Mucosa of descending colon (tissue), 3 donors: ENCODE measurements around the gene NAGS. TPM values are rescaled to one million over a fixed set of nuclear protein-coding genes. Genes with fewer than 3 reads are reported as not detected.
A peak's percentile ranks its signal among the peaks of the same experiment; 100 is the strongest.
"Not testable (repeated sequence)": the region's sequence is repeated elsewhere in the genome, so short reads cannot be mapped to it uniquely, and the experiment has no call there.

Experiments used
- ATAC-seq: fragments of 200-7000 bp; cut with Tn5 transposase; one replicate; pipeline ENCODE4 v1.9.1; 2020; ENCODE audit warnings: mild to moderate bottlenecking, moderate library complexity
- DNase-seq, 3 donors: peaks; one replicate each; pipeline ENCODE4 v3.0.0-alpha.2; 2020
- H3K36me3 ChIP-seq: fragments of 200-600 bp; one replicate; pipeline ENCODE4 v1.8.0; 2021; ENCODE audit warnings: low read depth, mild to moderate bottlenecking
- H3K4me1 ChIP-seq: fragments of 200-600 bp; one replicate; pipeline ENCODE4 v1.8.0; 2021; ENCODE audit warnings: low read depth, mild to moderate bottlenecking
- H3K4me3 ChIP-seq: fragments of 200-600 bp; one replicate; pipeline ENCODE4 v1.8.0; 2021; ENCODE audit warnings: mild to moderate bottlenecking
- H3K9me3 ChIP-seq: fragments of 200-600 bp; one replicate; pipeline ENCODE4 v1.8.0; 2021; ENCODE audit warnings: mild to moderate bottlenecking
- intact Hi-C, 2 donors: fragments of 100-400 bp; cut with DNase I in 1 of 2; cut with micrococcal nuclease in 1 of 2; formaldehyde crosslinking; loops; one replicate each; pipeline versions ENCODE4 v1.11.0 to v1.11.1; 2022; cut with DNase I, micrococcal nuclease
- total RNA-seq, 3 donors: library from RNA; stranded (reverse); fragmentation: NEBNext Ultra II Directional in 2 of 3; extraction: Animal tissue kit (Norgen Biotek cat#: 25700) in 2 of 3; gene quantifications; one replicate each; pipeline versions ENCODE4 v1.2.1 to v1.2.4, GENCODE V29; 2021 to 2023
- TF ChIP-seq, protein P1 (sequence below): fragments of 200-600 bp; IDR thresholded peaks from one replicate; pipeline ENCODE4 v1.8.0; 2022; ENCODE audit warnings: antibody characterized with exemption, mild to moderate bottlenecking
- donor health status: DM: no; HTN: no; CAD: no; lungs with moderate emphysema.
- donor health status: DM: no; HTN: no; CAD: no.
- donor health status: DM: no; HTN: yes; CAD: no.

NAGS gene
- total RNA-seq, 3 donors from 2014 or later = 6.1 to 21.4 (median 7.0) TPM

DNA sequence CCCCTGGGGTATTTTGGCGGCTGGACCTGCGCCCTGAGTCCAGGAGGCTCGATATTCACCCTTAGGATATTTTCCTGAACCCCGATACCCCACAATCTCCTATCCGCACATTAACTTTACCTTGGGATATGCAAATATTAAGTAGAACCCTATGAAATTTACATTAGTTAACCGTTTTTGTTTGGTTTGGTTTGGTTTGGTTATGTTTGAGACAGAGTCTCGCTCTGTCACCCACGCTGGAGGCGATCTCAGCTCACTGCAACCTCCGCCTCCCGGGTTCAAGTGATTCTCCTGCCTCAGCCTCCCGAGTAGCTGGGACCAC is 9.3 kb upstream of the NAGS start:
- no peak overlapping the region for H3K4me3 ChIP-seq
- TF ChIP-seq, protein P1, sequence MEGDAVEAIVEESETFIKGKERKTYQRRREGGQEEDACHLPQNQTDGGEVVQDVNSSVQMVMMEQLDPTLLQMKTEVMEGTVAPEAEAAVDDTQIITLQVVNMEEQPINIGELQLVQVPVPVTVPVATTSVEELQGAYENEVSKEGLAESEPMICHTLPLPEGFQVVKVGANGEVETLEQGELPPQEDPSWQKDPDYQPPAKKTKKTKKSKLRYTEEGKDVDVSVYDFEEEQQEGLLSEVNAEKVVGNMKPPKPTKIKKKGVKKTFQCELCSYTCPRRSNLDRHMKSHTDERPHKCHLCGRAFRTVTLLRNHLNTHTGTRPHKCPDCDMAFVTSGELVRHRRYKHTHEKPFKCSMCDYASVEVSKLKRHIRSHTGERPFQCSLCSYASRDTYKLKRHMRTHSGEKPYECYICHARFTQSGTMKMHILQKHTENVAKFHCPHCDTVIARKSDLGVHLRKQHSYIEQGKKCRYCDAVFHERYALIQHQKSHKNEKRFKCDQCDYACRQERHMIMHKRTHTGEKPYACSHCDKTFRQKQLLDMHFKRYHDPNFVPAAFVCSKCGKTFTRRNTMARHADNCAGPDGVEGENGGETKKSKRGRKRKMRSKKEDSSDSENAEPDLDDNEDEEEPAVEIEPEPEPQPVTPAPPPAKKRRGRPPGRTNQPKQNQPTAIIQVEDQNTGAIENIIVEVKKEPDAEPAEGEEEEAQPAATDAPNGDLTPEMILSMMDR = no peak
- intact Hi-C loops = loop anchor here (2.0 to 10.0 kb wide), 2 partner anchors 50 kb away; partner anchors contain the start of gene PPY (in 1 of the 2)
- H3K4me1 ChIP-seq = no peaks in the 10 kb centered on the region
- ATAC-seq (no peak), DNase-seq (no peak)
- no peaks in the 10 kb centered on the region for H3K9me3 ChIP-seq
- H3K36me3 ChIP-seq = no peaks in the 10 kb centered on the region

DNA sequence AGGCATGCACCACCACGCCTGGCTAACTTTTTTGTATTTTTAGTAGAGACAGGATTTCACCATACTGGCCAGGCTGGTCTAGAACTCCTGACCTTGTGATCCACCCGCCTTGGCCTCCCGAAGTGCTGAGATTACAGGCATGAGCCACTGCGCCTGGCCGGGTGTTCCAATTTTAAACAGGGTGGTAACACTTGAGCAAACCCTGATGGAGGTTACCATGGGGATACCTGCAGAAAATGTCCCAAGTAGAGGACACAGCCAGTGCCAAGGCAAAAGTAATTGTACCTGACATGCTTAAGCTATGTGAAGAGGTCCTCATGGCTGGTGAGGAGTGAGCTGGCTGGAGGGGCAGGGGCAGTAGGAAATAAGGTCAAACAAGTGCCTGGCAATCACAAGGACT is 7.2 kb upstream of the NAGS start:
- peak in 1 of 3 donors; percentile 25 for DNase-seq
- not testable (repeated sequence) for H3K4me1 ChIP-seq, H3K4me3 ChIP-seq, H3K9me3 ChIP-seq, H3K36me3 ChIP-seq, ATAC-seq
- intact Hi-C loops = loop anchor here in 1 of 2 donors (10.0 kb wide), 1 partner anchor 52 kb away; the partner anchor contains the start of gene PPY

DNA sequence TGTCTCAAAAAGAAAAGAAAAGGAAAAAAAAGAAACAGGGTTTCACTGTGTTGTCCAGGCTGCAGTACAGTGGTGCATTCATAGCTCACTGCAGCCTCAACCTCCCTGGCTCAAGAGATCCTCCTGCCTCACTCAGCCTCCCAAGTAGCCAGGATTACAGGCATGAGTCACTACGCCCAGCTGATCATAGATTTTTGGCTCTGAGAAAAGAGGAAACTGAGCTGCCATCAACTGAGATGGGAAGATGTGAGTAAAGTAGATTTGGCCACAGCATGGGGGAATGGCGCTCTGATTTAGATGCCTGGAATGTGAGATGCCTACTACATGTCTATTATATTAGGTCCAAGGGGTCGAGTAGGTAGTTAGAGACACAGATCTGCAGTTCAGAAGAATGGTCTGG is 5.9 kb upstream of the NAGS start:
- DNase-seq (no peak), ATAC-seq (no peak)
- H3K4me1 ChIP-seq = no peaks in the 10 kb centered on the region
- no peaks in the 10 kb centered on the region for H3K9me3 ChIP-seq
- TF ChIP-seq, protein P1 = no peak
- no peak overlapping the region for H3K4me3 ChIP-seq
- H3K36me3 ChIP-seq = no peaks in the 10 kb centered on the region
- intact Hi-C loops = loop anchor here in 1 of 2 donors (10.0 kb wide), 1 partner anchor 54 kb away; the partner anchor contains the start of gene PPY

DNA sequence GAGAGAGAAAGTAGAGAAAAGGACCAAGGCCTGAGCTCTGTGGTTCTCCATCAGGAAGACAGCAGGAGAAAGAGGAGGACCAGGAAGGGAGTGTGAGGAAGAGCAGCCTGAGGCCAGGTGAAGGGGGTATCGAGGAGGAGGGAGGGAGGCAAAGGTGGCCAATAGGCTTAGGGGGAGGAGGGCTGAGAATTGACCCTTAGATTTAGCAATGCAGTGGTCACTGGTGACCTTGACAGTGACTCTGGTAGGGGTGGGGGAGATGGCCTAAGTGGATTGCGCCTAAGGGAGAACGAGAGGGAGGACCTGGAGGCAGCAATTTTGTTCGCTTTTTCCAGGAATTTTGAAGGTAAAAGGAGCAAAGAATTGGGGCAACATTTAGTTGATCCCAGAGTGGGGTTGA is 5.4 kb upstream of the NAGS start:
- Histone ChIP-seq H3K4me1 (no peaks in the 10 kb centered on the region), H3K4me3 (no peak overlapping the region), H3K9me3 (no peaks in the 10 kb centered on the region), H3K36me3 (no peaks in the 10 kb centered on the region)
- TF ChIP-seq, protein P1 = no peak
- no peak for ATAC-seq
- intact Hi-C loops = loop anchor here in 1 of 2 donors (10.0 kb wide), 1 partner anchor 54 kb away; the partner anchor contains the start of gene PPY
- no peak for DNase-seq

DNA sequence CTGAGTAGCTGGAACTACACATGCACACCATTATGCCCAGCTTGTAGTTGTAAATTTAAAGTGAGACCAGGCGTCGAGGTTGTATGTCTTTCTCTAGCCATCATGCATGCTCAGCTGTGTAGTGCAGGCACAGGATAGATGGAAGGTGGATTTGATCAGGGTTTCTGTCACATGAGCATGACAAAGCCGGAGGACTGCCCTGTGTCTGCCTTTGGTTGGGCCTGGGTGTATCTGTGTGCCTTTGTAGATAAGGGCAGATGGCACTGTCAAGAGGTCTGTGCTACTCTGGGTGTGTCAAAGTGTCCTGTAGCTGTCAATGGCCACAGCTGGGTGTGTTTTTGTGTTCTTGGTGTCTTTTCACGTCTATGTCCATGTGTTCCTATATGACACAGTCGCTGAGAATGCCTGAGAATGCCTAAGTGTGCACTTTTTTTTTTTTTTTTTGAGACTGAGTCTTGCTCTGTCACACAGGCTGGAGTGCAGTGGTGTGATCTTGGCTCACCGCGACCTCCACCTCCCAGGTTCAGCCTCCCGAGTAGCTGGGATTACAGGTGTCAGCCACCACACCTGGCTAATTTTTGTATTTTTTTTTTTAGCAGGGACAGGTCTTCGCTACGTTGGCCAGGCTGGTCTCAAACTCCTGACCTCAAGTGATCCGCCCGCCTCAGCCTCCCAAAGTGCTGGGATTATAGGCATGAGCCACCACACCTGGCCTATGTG is 4.1 kb upstream of the NAGS start:
- H3K9me3 ChIP-seq = no peaks in the 10 kb centered on the region
- peaks cover 11% of the 10 kb centered on the region for H3K4me1 ChIP-seq
- DNase-seq = no peak
- no peaks in the 10 kb centered on the region for H3K36me3 ChIP-seq
- H3K4me3 ChIP-seq = no peak overlapping the region
- TF ChIP-seq, protein P1 = no peak
- no peak for ATAC-seq
- intact Hi-C loops = no loop called here

DNA sequence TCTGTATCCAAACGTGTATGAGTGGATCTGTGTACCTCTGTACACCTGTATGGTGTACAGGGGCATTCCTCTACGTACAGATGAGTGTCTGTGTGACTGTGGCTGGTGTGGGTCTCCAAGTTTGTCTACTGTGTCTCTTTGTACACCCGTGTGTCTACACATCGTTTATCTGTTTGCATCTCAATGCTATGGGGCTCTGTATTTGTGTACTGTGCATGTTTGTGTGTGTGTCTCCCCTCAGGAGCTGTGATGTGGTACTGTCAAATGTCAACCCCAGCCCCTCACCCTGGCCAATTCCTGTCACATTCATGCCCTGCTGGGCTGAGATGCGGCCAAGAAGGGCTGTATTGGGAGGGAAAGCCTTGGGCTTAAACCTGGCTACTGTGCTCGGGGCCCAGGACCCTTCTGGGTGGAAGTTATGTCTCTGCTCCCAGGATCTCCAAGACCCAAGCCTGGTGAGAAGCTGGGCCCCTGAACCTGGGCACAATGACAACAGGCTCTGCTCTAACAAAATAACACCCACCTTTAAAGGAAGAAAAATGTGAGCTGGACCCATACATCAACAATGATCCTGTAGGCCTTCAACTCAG is 3.5 kb upstream of the NAGS start:
- no peak for ATAC-seq
- Histone ChIP-seq H3K4me1 (peaks cover 17% of the 10 kb centered on the region), H3K36me3 (no peaks in the 10 kb centered on the region), H3K4me3 (no peak overlapping the region), H3K9me3 (no peaks in the 10 kb centered on the region)
- intact Hi-C loops = no loop called here
- TF ChIP-seq, protein P1 = no peak
- DNase-seq = no peak
